HCT116 (cell line): ENCODE results near the gene VWA3B.

Source experiments
- ATF3 ChIP-seq: IDR thresholded peaks from 2 replicates; pipeline ENCODE4 v1.6.1; 2012
- CTCF ChIP-seq, 3 experiments: fragments of 200-600 bp in 1 of 3; sonication (generic) in 1 of 3; IDR thresholded peaks in 2 of 3; conservative IDR thresholded peaks in 1 of 3; 2 replicates each; pipeline ENCODE4 v1.5.1; 2012 to 2017; ENCODE audit warnings: low read depth in 2 of 3, low read length in 2 of 3, antibody characterized with exemption in 1 of 3, borderline replicate concordance in 1 of 3, control low read depth in 1 of 3, mild to moderate bottlenecking in 1 of 3, mixed read lengths in 1 of 3, mixed run types in 1 of 3, moderate library complexity in 1 of 3; ENCODE audit not compliant: insufficient read depth in 1 of 3
- EZH2 ChIP-seq: fragments of 200-600 bp; sonication (generic); IDR thresholded peaks from 2 replicates; pipeline ENCODE4 v1.6.1; 2017; ENCODE audit warnings: antibody characterized with exemption, mixed run types
- POLR2A ChIP-seq: IDR thresholded peaks from 2 replicates; pipeline ENCODE4 v1.7.0; 2011; ENCODE audit warnings: borderline replicate concordance; ENCODE audit not compliant: insufficient read depth, insufficient read length; ENCODE audit errors: extremely low read depth
- RAD21 ChIP-seq: IDR thresholded peaks from 2 replicates; pipeline ENCODE4 v1.6.1; 2012; ENCODE audit warnings: low read depth, mild to moderate bottlenecking
- SIN3A ChIP-seq: IDR thresholded peaks from 2 replicates; pipeline ENCODE4 v1.6.1; 2012; ENCODE audit warnings: low read depth

GRCh38 chr2:98086491-98087446, at the start of gene VWA3B:
- TF ChIP-seq POLR2A (no peak), CTCF (IDR thresholded peaks at IDR 0.05 in 2 of 3, conservative IDR thresholded peaks at IDR 0.05 in 1 of 3; ENCODE audit: borderline replicate concordance in 1 of 3, insufficient read depth in 1 of 3, low read depth in 2 of 3, low read length in 2 of 3) (no peak), SIN3A (no peak), RAD21 (0 out of 2 replicates have a peak, but pooled peaks have one; percentile 4), ATF3 (no peak), EZH2 (no peak)
